SKM-1 (cell line): ENCODE measurements around the gene CBX1.
A peak's percentile ranks its signal among the peaks of the same experiment; 100 is the strongest.
"Not testable (repeated sequence)": the region's sequence is repeated elsewhere in the genome, so short reads cannot be mapped to it uniquely, and the experiment has no call there.

ENCODE experiments used
- DNase-seq: peaks from one replicate; lab custom pipeline; 2025; ENCODE audit not compliant: unreplicated experiment; lab: John Stamatoyannopoulos, UW

CBX1 gene

GRCh38 chr17:48123776-48124388 is 22.6 kb upstream of the CBX1 start:
- no peak for DNase-seq

GRCh38 chr17:48123111-48123510 is 21.8 kb upstream of the CBX1 start:
- DNase-seq: no peak

GRCh38 chr17:48122665-48123045 is 21.4 kb upstream of the CBX1 start:
- no peak for DNase-seq

- no peak for DNase-seq
Observed at GRCh38 chr17:48121923-48122664, 20.8 kb upstream of the CBX1 start.

GRCh38 chr17:48113201-48113676 is 12.0 kb upstream of the CBX1 start:
- peak; percentile 91 for DNase-seq

GRCh38 chr17:48111937-48112241 is 10.6 kb upstream of the CBX1 start:
- DNase-seq: no peak

GRCh38 chr17:48110761-48111160 is 9.5 kb upstream of the CBX1 start:
- DNase-seq: no peak

GRCh38 chr17:48107137-48108055 is 6.1 kb upstream of the CBX1 start, which contains the start of gene SNX11:
Gene SNX11, plus strand, starts transcription at chr17:48107766. Its CDS starts 4,278 bp downstream, at chr17:48112044.
- peak; percentile 60 for DNase-seq

GRCh38 chr17:48106802-48107136 is 5.5 kb upstream of the CBX1 start:
- DNase-seq: no peak

- DNase-seq: no peak
Observed at GRCh38 chr17:48104440-48104839, 3.2 kb upstream of the CBX1 start.

- DNase-seq: peak; percentile 19
Observed at GRCh38 chr17:48102798-48103715, 1.8 kb upstream of the CBX1 start.

GRCh38 chr17:48102043-48102750 is 919 bp upstream of the CBX1 start:
- no peak for DNase-seq

- DNase-seq: no peak
Observed at GRCh38 chr17:48100591-48101011, 677 bp downstream of the CBX1 start.

- no peak for DNase-seq
Observed at GRCh38 chr17:48100160-48100559, 1.1 kb downstream of the CBX1 start.

- no peak for DNase-seq
Observed at GRCh38 chr17:48095611-48096010, 5.7 kb downstream of the CBX1 start.

- DNase-seq: no peak
Observed at GRCh38 chr17:48093341-48094045, 7.8 kb downstream of the CBX1 start.

GRCh38 chr17:48084932-48085331 is 16.3 kb downstream of the CBX1 start:
- no peak for DNase-seq

GRCh38 chr17:48081858-48082257 is 19.4 kb downstream of the CBX1 start:
- no peak for DNase-seq

- not testable (repeated sequence) for DNase-seq
Observed at GRCh38 chr17:48077152-48077551, 24.1 kb downstream of the CBX1 start.
